Stimulated activated CD4-positive, alpha-beta T cell treated with anti-CD3 and anti-CD28 coated beads, Interleukin-1b, Interleukin-23, amount 100 ng/mL, for 48 hours (primary cell): Measurements from ENCODE around the gene CXorf65.

Source experiments
- DNase-seq: peaks from one replicate; pipeline ENCODE4 v3.0.0-alpha.2; 2020

Gene CXorf65

GRCh38 chrX:71057848-71058530 lies 48.6 kb downstream of the CXorf65 start:
- DNase-seq = no peak

GRCh38 chrX:71056867-71057266 lies 49.7 kb downstream of the CXorf65 start:
- no peak for DNase-seq
